Stimulated activated CD4-positive, alpha-beta T cell treated with anti-CD3 and anti-CD28 coated beads, Interleukin-1b, Interleukin-23, amount 100 ng/mL, for 24 hours (primary cell): ENCODE results near the gene ANXA8.

Source experiments
- DNase-seq, 4 experiments: peaks; one replicate each; pipeline ENCODE4 v3.0.0-alpha.2; 2020; ENCODE audit warnings: low read depth in 4 of 4, low spot score in 1 of 4

ANXA8 gene

GRCh38 chr10:47449102-47449978, 34.6 kb downstream of the ANXA8 start:
- DNase-seq: no peak

- DNase-seq: no peak
These were observed 36.2 kb downstream of the ANXA8 start for GRCh38 chr10:47447705-47448104.

GRCh38 chr10:47447209-47447608, 36.7 kb downstream of the ANXA8 start:
- no peak for DNase-seq

GRCh38 chr10:47445720-47446119, 38.2 kb downstream of the ANXA8 start:
- DNase-seq: no peak

- DNase-seq: no peak
These were observed 39.9 kb downstream of the ANXA8 start for GRCh38 chr10:47444047-47444446.

- no peak for DNase-seq
These were observed 40.8 kb downstream of the ANXA8 start for GRCh38 chr10:47443145-47443544.

- no peak for DNase-seq
These were observed 41.6 kb downstream of the ANXA8 start for GRCh38 chr10:47442351-47442750.

- no peak for DNase-seq
These were observed 42.0 kb downstream of the ANXA8 start for GRCh38 chr10:47441938-47442337.

GRCh38 chr10:47440207-47440606, 43.7 kb downstream of the ANXA8 start:
- no peak for DNase-seq

- no peak for DNase-seq
These were observed 44.9 kb downstream of the ANXA8 start for GRCh38 chr10:47438857-47439474.

GRCh38 chr10:47435081-47435480, 48.8 kb downstream of the ANXA8 start:
- DNase-seq: no peak

- DNase-seq: no peak
These were observed 58.0 kb downstream of the ANXA8 start for GRCh38 chr10:47425813-47426419.

GRCh38 chr10:47424231-47424630, 59.7 kb downstream of the ANXA8 start:
- DNase-seq: no peak

- DNase-seq: no peak
These were observed 60.4 kb downstream of the ANXA8 start for GRCh38 chr10:47423476-47423875.

GRCh38 chr10:47421057-47421952, 62.6 kb downstream of the ANXA8 start:
- no peak for DNase-seq

- DNase-seq: no peak
These were observed 63.4 kb downstream of the ANXA8 start for GRCh38 chr10:47420305-47421056.

- no peak for DNase-seq
These were observed 64.5 kb downstream of the ANXA8 start for GRCh38 chr10:47419421-47419820.

GRCh38 chr10:47418966-47419365, 64.9 kb downstream of the ANXA8 start:
- no peak for DNase-seq

GRCh38 chr10:47418321-47418720, 65.6 kb downstream of the ANXA8 start:
- DNase-seq: no peak
